SHP77 treated with DMSO at 0.1 percent for 48 hours (cell line): Measurements from ENCODE around the gene ENPP7.

Experiments
- DNase-seq: peaks from one replicate; lab custom pipeline; 2025; lab: John Stamatoyannopoulos, UW

The ENPP7 gene, protein sequence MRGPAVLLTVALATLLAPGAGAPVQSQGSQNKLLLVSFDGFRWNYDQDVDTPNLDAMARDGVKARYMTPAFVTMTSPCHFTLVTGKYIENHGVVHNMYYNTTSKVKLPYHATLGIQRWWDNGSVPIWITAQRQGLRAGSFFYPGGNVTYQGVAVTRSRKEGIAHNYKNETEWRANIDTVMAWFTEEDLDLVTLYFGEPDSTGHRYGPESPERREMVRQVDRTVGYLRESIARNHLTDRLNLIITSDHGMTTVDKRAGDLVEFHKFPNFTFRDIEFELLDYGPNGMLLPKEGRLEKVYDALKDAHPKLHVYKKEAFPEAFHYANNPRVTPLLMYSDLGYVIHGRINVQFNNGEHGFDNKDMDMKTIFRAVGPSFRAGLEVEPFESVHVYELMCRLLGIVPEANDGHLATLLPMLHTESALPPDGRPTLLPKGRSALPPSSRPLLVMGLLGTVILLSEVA

DNA sequence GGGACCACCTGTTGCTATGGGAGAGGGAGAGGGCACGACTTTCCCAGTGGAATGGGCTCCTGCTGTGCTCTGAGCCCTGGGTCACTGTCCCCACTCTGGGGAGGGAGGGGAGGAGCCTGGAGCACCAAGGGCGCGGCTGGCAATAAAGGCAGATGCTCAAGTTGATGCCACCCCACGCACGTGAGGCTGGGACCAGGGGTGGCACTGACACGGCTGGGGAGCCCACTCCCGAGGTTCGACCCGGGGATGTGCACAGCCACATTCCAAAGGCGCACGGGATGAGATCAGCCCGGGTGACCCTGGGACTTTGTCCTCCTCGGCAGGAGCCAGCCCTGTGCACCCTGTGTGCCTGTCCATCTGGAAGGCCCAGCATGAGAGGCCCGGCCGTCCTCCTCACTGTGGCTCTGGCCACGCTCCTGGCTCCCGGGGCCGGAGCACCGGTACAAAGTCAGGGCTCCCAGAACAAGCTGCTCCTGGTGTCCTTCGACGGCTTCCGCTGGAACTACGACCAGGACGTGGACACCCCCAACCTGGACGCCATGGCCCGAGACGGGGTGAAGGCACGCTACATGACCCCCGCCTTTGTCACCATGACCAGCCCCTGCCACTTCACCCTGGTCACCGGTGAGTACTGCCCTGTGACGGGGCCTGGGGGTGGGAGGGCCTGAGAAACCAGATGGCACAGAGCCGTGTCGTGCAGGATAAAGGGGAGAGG is at the start of gene ENPP7:
TSS of gene ENPP7 (plus strand) at position 175 of the 715 bp plus-strand sequence. CDS start at position 372, 197 bp downstream.
- DNase-seq, result no peak

DNA sequence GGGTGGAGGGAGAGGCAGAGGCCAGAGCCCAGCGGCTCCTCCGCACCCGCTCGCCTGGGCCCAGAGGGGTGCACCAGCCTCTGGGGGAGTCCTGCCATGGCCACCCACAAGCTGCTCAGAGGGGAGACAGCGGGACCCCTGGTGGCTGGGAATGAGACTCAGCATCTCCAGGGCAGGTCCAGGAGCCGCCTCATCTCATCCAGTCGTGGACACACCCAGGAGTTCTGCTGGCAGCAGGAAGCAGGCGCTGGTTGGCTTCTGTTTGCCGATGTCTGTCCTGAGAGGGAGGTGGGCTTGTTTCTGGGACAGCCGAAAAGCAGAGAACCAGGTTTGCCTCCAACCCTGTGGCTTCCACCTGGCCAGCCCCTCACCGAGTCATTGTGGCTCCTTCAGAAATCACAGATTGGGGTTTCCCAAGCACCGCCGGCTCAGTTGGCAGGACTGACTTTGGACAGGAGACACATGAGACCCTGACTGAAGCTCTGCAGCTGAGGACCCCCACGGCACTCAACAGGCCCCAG is 49.6 kb upstream of the ENPP7 start:
- DNase-seq, result no peak

DNA sequence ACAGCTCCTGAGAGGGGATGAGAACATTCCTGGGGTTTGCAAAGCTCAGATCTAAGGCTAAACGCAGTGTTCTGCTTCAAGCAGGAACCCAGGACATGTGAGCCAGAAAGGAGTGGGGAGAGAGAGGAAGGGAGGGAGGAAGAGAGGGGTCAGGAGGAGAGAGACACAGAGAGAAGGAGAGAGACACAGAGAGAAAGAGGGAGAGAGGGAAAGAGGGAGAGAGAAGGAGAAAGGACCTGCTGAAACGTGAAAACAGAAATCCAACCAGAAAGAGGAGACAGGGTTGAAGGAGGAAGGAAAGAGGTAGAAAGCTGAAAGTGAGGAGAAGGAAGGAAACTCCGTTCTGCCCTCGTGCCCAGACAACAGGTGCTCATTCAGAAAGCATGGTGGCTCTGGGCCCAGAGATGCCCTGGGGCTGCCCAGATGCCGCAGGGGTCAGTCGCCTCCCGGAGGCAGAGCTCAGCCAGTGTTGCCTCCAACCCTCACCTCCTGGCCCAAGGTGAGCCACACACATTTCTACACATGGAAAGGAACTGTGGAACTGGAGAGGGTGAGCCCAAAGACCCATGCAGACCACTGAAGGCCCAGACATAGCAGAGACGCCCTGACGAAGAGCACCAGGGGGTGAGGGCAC is 49.0 kb upstream of the ENPP7 start:
- DNase-seq, result no peak

DNA sequence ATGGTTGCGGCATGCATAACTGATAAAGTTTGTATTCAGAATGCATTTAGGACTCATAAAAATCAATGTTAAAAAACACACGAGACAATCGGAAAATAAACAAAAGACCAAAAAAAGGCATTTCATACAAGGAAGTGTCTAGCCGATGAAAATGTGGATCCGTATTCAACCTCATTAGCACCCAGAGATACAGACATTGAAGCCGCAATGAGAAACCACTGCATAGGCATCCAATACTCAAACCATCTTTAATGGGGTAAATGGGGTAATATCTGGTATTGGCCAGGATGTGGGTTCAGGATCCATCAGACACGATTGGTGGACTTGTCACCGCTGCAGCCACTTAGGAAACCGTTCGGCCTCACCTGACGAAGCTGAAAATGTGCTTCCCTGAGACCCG is 47.4 kb upstream of the ENPP7 start:
- DNase-seq, result no peak

DNA sequence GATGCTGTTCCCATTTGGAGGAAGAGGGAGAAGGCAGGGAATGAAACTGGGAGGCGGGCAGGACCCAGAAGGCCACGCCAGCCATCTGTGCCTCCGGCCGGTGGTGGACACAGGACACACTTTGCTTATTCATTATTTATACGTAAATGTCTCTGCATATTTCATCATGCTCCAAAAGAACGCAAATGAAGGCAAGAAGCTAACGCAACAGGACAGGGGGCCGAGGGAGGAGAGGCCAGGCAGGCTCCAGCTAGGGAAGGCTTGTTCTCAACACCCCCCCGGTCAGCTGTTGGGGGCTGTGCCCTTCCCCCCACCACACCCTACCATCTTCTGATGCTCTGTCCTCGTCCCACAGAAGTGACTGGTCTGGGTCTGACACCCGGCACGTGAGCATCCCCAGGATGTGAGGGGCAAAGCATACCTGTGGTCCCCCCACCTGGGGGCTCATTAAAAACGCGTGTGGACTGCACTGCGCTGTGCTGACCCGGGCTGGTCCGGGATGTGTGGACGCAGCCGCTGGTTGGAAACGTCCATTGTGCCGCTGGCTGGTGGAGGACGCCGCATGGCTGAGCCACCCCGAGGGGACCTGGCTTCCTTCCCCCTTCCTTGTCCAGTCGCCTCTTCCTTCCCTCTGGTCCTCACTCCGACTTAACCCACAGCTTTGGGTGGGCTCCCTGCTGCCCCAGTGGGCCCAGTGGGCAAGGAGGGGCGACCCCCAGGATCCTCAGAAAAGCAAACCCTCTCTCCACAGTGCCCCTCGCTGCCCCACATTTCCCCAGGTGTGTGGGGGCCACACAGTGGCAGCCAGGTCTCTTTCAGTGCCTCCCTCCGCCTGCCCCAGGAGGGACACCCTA is 46.4 kb upstream of the ENPP7 start:
- no peak for DNase-seq

DNA sequence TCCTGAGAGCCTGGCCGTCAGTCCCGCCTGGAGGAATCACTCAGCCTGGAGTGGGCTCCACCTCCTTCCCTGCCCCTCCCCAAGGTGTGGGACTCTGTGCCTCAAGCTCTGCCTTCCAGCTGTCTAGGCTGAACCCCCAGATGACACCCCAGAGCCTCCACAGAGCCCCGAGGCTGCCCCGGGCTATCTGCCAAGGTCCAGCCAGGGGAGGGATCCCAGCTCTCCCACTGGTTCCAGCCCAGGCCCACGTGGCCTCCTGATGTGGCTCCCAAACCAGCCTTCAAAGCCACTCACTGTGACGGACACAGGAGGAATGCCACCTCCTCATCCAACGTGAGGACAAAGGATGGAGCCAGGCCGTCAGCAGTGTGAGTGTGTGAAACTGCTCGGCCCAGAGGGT is 45.6 kb upstream of the ENPP7 start:
- no peak for DNase-seq

DNA sequence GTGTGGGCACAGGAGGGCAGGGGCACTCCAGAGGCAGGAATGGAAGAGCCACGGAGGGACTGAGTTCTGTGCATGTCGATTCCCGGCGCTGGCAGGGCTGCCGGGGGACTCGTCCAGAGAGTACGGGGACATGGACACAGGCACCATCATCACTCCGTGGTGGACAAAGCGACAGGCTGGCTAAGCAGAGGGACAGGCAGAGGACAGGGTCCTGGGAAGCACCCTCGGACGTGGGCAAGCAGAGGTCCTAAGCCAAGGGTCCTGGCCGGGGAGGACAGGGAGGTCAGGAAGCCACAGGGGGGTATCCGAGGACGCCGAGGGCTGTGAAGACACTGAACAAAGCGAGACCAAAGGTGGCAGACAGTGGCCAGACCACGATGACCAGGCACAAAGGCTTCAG is 44.3 kb upstream of the ENPP7 start:
- DNase-seq, result no peak

DNA sequence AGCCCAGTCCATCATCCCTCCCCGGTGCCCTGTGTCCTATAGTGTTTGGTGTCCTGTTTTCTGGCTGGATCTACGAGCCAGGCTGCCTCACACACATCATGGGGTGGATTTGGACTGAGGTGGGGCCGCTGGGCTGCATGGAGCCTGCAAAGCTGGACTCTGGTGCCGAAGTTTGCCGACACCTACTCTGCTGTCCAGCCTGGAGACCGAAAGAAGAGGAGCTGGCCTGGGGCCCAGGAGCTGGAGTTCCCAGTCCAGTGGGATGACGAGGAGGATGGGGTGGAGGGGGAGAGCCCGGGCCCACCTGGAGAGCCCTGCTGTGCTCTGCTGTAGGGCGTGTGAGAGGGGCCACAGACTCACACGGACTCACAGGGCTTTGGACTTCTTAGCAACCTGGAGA is 40.3 kb upstream of the ENPP7 start:
- no peak for DNase-seq

DNA sequence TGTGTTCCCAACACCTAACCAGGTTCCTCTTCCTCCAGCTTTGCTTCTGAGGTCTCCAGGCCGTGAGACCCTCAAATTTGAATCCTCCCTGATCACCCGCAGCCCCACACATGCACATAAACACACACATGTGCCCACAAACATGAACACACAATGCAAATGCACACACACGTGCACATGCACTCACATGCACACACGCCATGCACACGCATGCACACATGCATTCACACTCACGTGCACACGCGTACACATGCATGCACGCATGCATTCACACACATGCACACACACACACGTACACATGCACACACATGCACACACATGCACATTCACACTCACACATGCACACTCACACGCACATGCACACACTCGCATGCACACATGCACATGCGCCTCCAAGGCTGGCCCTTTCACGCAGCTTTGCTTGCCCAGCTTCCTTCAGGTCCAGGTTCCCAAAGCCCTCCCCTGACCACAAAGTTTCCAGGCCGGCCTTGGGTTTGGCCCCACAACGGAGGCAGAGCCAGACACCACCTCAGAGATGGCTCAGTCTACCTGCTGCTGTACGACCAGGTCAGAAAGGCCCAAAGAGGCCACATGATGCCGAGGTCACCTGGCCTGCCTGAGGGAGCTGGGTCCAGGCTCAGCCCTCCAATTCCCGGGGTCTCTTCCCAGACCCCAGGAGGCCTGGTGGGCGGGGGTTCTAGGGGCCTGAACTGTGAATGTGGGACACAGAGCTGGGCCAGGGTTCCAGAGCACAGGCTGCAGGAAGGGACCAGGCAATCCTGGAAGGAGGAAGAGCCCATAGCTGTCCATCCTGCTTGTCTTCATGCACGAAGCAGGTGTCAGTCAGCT is 39.5 kb upstream of the ENPP7 start:
- DNase-seq, result no peak

DNA sequence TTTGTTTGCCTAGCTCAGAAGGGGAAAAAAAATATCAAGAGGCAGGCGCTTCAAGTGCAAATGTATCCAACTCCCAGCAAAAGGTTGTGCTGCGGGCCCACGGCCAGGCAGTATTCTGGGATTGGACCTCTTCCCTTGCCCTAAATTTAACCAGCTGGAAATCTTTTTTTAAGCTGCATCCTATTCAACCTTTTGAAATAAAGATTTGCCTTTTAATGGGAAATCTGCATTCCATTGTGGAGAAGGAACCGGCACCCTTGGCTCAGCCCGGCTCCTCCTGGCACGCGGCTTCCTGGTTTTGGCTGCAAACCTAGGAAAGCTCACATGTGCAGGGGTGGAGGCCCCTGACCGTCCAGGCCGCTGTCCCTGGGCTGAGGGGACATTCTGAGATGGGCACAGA is 38.8 kb upstream of the ENPP7 start:
- no peak for DNase-seq

DNA sequence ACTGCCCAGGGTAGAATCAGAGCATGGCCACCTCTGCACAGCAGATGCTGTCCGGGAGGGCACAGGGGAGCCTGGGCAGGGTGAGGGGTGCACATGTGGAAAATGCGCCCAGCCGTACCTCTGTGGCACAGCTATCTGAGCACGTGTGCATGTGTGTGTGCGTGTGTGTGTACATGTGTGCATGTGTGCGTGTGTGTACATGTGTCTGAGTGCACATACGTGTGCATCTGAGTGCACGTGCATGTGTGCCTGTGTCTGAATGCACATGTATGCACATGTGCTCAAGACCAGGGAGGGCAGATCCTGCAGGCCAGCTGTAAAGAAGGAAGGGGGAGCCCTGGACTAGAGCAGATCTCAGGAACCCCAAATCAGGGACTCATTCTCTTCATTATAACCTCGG is 37.3 kb upstream of the ENPP7 start:
- no peak for DNase-seq

DNA sequence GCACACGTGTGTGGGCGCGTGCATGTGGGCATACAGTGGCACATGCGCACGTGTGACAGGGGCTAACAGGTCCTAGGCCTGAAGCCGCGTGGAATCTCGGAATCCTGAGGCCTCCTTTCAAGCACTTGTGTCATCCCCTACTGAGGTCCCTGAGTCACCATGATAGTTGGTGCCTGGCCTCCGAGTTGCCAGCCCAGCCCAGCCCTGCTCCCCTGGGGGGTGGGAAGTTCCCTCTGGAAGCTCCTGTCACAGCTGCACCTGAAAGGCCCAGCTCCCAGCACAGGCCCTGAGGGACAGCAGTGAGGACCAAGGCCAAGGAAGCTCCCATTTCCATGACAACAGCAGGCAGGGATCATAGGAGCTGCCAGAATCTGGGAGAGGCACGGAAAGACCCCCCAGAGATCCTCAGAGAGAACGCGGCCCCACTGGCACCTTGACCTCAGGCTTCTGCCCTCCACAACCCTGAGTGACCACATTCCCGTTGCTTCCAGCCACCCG is 35.4 kb upstream of the ENPP7 start:
- no peak for DNase-seq

DNA sequence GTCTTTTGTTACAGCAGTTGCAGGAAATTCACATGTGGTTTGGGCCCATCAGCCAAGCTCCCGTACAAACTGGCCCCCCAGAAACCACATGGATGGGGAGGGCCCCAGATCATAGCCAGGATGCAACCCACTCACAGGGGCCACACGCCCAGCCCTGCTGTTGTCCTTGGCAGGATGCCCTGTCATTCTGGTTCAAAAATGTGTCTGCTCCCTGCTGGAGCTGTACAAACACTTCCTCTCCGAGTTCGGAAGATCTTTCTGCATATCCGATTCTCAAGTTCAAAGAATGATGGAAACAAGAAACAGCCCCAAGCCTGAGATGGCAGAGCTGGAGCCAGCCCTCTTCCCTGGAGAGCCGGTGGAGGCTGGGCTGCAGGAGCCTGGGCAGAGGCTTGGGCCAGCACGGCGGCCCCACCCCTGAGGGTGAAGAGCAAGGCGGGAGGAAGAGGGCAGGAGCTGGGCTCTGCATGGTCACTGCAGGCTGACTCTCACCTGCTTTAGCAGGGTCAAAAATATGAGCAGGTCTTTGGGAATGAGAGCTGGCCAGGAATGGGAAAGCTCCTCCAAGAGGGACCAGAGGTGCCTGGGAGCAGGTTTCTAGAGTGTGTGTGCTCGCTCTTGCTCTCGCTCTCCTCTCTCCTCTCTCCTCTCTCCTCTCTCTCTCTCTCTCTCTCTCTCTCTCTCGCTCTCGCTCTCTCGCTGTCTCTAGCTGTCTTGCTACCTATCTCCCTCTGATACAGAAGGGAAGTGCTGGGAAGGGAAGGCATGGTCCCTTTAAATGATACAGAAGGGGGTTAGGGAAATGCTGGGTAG is 34.7 kb upstream of the ENPP7 start:
- DNase-seq, result no peak

DNA sequence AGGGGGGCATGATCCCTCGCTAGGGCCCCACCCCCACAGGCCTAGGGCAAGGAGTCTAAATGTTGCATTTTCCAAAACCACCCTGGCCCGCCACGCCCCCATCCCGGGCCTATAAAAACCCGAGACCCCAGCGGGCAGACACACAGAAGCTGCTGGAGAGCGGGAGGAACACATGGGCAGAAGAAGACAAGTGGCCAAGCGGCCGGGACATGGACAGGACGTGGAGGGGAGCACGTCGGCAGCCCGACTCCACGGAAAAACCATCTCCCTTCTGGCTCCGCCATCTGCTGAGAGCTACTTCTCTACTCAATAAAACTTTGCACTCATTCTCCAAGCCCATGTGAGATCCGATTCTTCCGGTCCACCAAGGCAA is 34.1 kb upstream of the ENPP7 start:
- DNase-seq, result no peak

DNA sequence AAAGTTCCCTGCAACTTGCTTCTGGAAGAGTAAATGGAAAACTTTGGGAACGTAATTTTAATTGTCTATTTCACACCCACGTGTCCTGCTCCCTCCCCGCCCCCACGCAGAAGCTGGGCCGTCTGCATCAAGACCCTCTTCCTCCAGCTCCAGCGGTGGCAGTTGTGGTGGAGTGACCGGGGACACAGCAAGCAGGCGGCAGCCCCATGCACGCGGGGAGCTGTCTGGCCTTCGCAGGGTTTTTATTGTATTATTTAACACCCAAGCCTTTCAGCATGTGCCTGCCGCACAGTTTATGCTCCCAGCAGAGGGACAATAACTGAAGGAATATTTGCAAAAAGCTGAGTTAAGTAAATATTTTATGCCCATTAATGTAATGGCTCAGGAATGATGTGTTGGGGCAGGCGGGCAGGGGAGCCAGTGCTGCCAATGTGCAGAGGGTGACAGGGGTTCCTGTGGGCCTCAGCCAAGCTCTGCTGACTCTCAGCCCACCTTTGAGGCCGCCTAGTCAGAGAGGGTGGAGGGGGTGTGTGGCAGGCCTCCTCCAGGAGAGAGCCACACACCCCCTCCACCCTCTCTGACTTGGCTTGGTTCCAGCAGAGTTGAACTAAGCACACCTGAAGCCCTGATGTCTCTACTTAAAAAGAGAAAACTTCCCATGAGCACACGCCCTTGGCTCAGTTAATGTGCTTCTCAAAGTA is 32.4 kb upstream of the ENPP7 start:
- no peak for DNase-seq

DNA sequence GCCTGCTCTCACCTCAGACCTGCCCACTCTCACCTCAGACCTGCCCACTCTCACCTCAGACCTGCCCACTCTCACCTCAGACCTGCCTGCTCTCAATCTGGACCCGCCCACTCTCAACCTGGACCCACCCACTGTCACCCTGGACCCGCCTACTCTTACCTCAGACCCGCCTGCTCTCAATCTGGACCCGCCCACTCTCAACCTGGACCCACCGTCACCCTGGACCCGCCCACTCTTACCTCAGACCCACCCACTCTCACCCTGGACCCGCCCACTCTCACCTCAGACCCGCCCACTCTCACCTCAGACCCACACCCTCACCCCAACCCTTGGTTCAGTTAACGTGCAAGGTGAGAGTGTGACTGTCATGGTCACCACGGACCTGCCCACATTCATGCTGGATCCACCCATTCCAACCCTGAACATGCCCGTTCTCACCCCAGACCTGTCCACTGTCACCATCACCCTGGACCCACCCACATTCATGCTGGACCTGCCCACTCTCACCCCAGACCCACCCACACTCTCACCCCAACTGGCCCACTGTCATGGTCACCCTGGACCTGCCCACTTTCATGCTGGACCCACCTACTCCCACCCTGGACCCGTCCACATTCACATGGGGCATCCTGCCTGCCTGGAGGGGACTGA is 31.2 kb upstream of the ENPP7 start:
- DNase-seq, result no peak

DNA sequence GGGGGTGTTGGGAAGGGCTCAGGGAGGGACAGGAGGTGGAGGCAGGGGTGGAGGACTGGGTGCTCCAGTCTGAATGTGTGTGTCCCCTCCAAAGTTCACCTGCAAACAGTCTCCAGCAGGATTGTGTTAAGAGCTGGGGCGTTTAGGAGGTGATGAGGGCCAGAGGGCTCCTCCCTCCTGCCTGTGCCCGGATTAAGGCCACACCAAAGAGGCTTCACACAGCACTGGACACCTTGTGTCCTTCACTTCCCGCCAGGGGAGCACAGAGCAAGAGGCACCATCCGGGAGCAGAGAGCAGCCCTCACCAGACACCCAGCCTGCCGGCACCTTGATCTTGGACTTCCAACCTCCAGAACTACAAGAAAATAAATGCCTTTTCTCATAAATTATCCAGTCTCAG is 30.2 kb upstream of the ENPP7 start:
- DNase-seq, result no peak

DNA sequence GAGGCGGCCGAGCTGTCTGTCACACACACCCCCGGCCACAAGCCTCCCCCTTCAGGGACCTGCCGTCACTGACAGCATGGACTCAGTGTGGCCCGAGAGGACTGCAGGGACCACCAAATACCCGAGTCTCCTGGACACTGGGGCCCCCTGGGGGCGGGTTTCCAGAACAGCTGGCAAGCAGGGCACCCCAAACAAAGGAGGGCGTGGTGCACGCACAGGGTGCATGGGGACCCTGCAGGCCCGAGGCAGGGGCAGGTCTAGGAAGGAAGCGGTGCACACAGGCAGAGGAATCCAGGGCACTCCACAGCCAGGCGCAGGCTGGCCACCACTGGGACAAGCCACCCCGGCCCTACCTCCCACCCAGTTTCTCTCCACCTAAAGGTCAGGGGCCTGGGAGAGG is 28.7 kb upstream of the ENPP7 start:
- no peak for DNase-seq
